Measurements from ENCODE around the gene NEURL1B. TPM values are rescaled to one million over a fixed set of nuclear protein-coding genes. Genes with fewer than 3 reads are reported as not detected.

NEURL1B gene
- total RNA-seq, 4 donors from 2014 or later = 21.7 to 59.9 (median 41.5) TPM

GRCh38 chr5:172701291-172701656 lies 60.2 kb downstream of the NEURL1B start:
- Histone ChIP-seq H3K36me3 (no peaks in the 10 kb centered on the region), H3K9me3 (no peaks in the 10 kb centered on the region), H3K27me3 (no peaks in the 10 kb centered on the region), H3K4me1 (peaks cover 0 to 36% (median 18%) of the 10 kb centered on the region in 3 donors), H3K4me3 (no peak overlapping the region), H3K27ac (no peak overlapping the region)
- no peak for ATAC-seq
- WGBS, 2 donors (ENCODE audit: low coverage in 1 of 2) = 93% methylated on average over 5 of the region's 5 CpGs; no CpG with 5 or more reads in 1 of the 2 donors
- TF ChIP-seq CTCF (IDR thresholded peaks at IDR 0.05) (no peak), POLR2A (IDR thresholded peaks at IDR 0.05) (no peak), POLR2AphosphoS5 (IDR thresholded peaks at IDR 0.05) (no peak), EP300 (IDR thresholded peaks at IDR 0.05) (no peak)

- H3K27ac ChIP-seq = no peak overlapping the region
- peaks cover 0 to 20% (median 6%) of the 10 kb centered on the region in 3 donors for H3K4me1 ChIP-seq
- no peak for TF ChIP-seq POLR2A (IDR thresholded peaks at IDR 0.05)
- TF ChIP-seq EP300 (IDR thresholded peaks at IDR 0.05) = no peak
- no peak for TF ChIP-seq POLR2AphosphoS5 (IDR thresholded peaks at IDR 0.05)
- no peak for TF ChIP-seq CTCF (IDR thresholded peaks at IDR 0.05)
- no peak overlapping the region for H3K4me3 ChIP-seq
- no peaks in the 10 kb centered on the region for H3K36me3 ChIP-seq
- 85 to 97% methylated on average over 2 to 7 of the region's 7 CpGs for WGBS, 2 donors (ENCODE audit: low coverage in 1 of 2)
- peaks cover 5% of the 10 kb centered on the region for H3K27me3 ChIP-seq
- H3K9me3 ChIP-seq = no peaks in the 10 kb centered on the region
- no peak for ATAC-seq
These were observed 62.9 kb downstream of the NEURL1B start for GRCh38 chr5:172703952-172704351.

GRCh38 chr5:172705576-172706084 lies 64.6 kb downstream of the NEURL1B start:
- Histone ChIP-seq H3K4me1 (peaks cover 0 to 11% (median 4%) of the 10 kb centered on the region in 3 donors), H3K4me3 (no peak overlapping the region), H3K27ac (no peak overlapping the region), H3K36me3 (no peaks in the 10 kb centered on the region), H3K9me3 (no peaks in the 10 kb centered on the region), H3K27me3 (peaks cover 5% of the 10 kb centered on the region)
- no peak for ATAC-seq
- TF ChIP-seq POLR2AphosphoS5 (IDR thresholded peaks at IDR 0.05) (no peak), EP300 (IDR thresholded peaks at IDR 0.05) (no peak), POLR2A (IDR thresholded peaks at IDR 0.05) (no peak), CTCF (IDR thresholded peaks at IDR 0.05) (no peak)

GRCh38 chr5:172706796-172707195 lies 65.7 kb downstream of the NEURL1B start:
- WGBS, 2 donors (ENCODE audit: low coverage in 1 of 2) = 51 to 100% methylated on average over 1 to 3 of the region's 4 CpGs
- Histone ChIP-seq H3K9me3 (no peaks in the 10 kb centered on the region), H3K36me3 (no peaks in the 10 kb centered on the region), H3K27me3 (peaks cover 5% of the 10 kb centered on the region), H3K4me1 (no peaks in the 10 kb centered on the region), H3K27ac (no peak overlapping the region), H3K4me3 (no peak overlapping the region)
- ATAC-seq = no peak
- TF ChIP-seq POLR2A (IDR thresholded peaks at IDR 0.05) (no peak), EP300 (IDR thresholded peaks at IDR 0.05) (no peak), POLR2AphosphoS5 (IDR thresholded peaks at IDR 0.05) (no peak), CTCF (IDR thresholded peaks at IDR 0.05) (no peak)

- peak; percentile 31 for ATAC-seq
- H3K4me1 ChIP-seq = no peaks in the 10 kb centered on the region
- H3K36me3 ChIP-seq = no peaks in the 10 kb centered on the region
- no peak overlapping the region for H3K27ac ChIP-seq
- 68% methylated on average over 11 of the region's 18 CpGs; no CpG with 5 or more reads in 1 of the 2 donors for WGBS, 2 donors (ENCODE audit: low coverage in 1 of 2)
- peak in 2 of 4 experiments; percentile 28 to 61 for TF ChIP-seq CTCF (IDR thresholded peaks at IDR 0.05)
- no peak for TF ChIP-seq POLR2A (IDR thresholded peaks at IDR 0.05)
- no peak for TF ChIP-seq EP300 (IDR thresholded peaks at IDR 0.05)
- H3K4me3 ChIP-seq = no peak overlapping the region
- H3K9me3 ChIP-seq = no peaks in the 10 kb centered on the region
- peaks cover 5% of the 10 kb centered on the region for H3K27me3 ChIP-seq
These were observed 66.5 kb downstream of the NEURL1B start for GRCh38 chr5:172707285-172708182.

Measured in gastroesophageal sphincter (tissue), 4 donors.